HT-29 (cell line): ENCODE results near the gene PTPRR. TPM values are rescaled to one million over a fixed set of nuclear protein-coding genes. Genes with fewer than 3 reads are reported as not detected.

Source experiments
- DNase-seq: peaks from one replicate; pipeline ENCODE4 v3.0.0-alpha.2; 2015; ENCODE audit warnings: low spot score
- total RNA-seq: library from RNA; depleted of rRNA; stranded (reverse); fragments of >200 nt; shearing (Covaris generic); gene quantifications from 2 replicates; pipeline ENCODE4 v1.2.3, GENCODE V29; 2014

The PTPRR gene
- total RNA-seq, 1 experiment from 2014 or later = 0.66 TPM

- DNase-seq = no peak
These were observed 79.7 kb downstream of the PTPRR start for GRCh38 chr12:70840656-70841350.

GRCh38 chr12:70839544-70839943 lies 81.0 kb downstream of the PTPRR start:
- DNase-seq = no peak

DNA sequence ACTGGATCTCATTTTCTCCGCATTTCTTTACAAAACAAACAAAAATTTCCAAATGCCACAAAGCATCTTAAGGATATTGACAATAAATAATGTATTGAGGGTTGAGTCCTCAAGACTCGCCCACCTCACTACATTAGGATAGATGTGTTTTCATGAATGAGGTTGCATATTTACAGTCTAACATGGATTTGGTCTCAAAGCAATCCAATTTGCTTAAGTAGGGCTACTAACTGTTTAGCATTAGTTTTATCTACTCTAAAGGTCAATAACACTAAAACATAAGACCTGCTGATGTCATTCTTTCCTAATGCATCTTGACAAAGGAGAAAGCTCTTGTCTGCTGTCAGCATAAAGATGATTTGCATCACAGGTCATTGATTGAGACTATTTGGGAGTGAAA lies 82.4 kb downstream of the PTPRR start:
- DNase-seq = no peak

DNA sequence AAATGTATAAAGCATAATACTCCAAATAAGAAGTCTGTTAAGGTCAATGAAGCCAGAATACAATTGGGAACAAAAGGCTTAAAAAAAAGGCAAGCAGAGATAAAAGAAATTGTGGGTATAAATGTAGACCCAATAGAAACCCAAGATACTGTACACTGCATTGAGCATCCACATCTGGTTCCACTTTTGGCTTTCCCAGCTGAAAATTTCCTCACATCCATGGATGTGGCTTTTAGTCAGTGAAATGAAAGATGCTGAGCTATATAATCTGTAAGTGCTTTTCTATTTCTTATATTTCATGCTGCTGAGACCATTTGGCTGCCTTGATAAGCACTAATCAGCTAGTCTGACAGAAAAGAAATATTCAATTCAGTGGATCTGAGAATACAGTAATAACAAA lies 83.5 kb downstream of the PTPRR start:
- DNase-seq = no peak

DNA sequence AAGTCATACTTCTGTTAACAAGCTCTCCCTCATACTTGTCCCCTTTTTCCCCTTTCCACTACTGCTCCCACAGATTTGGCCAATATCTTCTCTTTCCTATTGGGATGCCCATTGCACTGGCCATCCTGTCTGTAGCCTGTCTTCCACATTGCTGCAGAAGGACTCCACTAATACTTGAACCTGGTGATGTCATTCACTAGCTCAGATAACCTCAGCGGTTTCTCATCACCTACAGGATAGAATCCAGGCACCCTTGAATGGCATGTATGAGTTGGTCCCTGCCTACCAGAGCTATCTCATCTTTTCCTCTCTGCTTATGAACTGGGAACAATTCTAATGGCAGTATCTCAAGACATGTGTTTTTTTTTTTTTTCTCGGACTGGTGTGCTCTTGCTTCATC lies 84.6 kb downstream of the PTPRR start:
- DNase-seq = no peak

DNA sequence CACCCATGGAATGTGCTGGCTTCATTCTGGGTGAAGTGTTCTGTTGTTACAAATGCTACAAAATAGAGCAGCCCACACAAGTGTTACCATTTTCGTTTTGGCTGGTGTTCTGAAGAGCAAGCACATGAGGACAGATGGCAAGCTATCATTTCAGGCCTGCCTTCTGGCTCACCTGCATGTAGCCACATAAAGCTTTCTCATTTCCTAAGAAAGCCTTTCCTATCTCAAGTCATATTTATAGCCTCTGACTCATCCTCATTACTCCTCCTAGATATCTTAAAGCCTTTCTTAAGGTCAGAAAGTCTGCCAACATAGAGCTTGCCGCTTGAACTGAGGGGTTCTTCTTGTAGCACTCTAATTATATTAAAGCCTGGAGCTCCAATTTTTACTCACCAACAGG lies 89.0 kb downstream of the PTPRR start:
- DNase-seq = peak; percentile 56

GRCh38 chr12:70830221-70831061 lies 90.1 kb downstream of the PTPRR start:
- DNase-seq = no peak

- no peak for DNase-seq
These were observed 91.5 kb downstream of the PTPRR start for GRCh38 chr12:70829070-70829469.

GRCh38 chr12:70828351-70828750 lies 92.2 kb downstream of the PTPRR start:
- DNase-seq = no peak

DNA sequence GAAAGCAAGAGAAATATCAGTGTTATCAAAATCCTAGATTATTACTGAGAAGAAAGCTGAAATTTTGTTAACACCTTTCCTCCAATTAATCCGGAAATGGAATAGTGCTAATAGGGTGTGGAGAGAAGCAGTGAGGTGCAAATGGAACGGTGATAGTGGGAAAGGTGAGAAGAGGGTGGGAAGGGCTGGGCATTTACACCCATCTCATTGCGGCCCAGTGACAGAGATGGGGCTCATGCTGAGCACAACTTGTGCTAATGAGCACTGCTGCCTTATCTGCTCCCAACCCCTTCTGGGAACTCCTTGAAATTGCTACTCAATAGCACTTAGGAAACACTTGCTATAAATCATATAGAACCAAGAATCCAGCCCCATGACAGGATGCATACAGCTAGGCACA lies 94.4 kb downstream of the PTPRR start:
- DNase-seq = no peak

GRCh38 chr12:70824511-70824910 lies 96.0 kb downstream of the PTPRR start:
- DNase-seq = no peak

GRCh38 chr12:70823182-70823976 lies 97.2 kb downstream of the PTPRR start:
- peak; percentile 23 for DNase-seq

- DNase-seq = no peak
These were observed 98.1 kb downstream of the PTPRR start for GRCh38 chr12:70822412-70822811.

- DNase-seq = peak; percentile 53
These were observed 104.6 kb downstream of the PTPRR start for GRCh38 chr12:70815971-70816391.

DNA sequence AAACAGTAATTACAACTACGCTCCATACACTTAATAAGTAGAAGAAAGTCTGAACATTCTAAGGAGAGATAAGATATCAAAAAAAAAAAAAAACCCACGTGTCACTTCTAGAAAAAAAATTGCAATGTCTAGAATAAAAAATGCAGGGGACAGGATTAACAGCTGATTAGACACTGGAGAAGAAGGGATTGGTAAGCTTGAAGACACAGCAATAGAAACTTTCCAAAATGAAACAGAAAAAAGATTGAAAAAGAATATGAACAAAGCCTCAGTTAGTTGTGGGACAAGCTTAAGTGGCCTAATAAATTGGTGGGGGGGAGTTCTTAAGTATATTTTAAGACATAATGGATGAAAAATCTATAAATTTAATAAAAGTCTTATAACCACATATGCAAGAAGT lies 105.5 kb downstream of the PTPRR start:
- no peak for DNase-seq

GRCh38 chr12:70813559-70813958 lies 107.0 kb downstream of the PTPRR start:
- DNase-seq = no peak

DNA sequence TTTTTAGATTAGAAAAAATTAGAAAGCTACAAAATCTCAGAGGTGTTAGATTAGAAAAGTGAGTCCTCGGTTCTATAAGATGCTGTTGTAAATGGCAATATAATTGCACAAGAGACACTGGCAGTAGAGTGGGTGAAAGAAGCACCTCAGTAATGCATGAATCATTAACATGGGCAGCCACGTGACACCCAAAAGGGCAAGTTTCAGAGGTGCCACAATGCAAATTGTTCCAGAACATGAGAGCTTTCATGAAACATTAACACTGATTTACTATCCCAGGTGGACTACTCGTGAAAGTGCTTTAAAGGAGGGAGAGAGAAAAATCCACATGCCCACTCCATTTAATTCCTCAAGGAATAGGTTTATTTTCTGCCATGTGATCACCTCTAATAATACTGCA lies 108.4 kb downstream of the PTPRR start:
- DNase-seq = peak; percentile 37

DNA sequence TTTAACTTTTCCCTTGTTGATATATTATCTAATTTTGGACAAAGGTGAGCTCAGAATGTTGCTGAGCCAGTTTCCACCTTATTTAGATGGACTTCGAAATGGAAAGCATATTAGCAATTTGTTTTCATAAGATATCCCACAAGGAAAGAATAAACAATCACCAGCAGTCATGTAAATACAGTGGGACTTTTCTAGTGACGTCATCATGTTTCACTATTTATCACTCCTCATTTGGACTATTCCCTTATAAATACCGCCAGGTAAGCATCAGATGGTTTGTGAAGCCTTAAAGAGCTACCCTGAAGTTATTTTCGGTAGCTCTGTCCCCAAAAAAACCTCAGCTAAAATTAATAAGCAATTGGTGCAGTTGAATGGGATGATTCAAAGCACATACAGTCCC lies 110.7 kb downstream of the PTPRR start:
- no peak for DNase-seq

DNA sequence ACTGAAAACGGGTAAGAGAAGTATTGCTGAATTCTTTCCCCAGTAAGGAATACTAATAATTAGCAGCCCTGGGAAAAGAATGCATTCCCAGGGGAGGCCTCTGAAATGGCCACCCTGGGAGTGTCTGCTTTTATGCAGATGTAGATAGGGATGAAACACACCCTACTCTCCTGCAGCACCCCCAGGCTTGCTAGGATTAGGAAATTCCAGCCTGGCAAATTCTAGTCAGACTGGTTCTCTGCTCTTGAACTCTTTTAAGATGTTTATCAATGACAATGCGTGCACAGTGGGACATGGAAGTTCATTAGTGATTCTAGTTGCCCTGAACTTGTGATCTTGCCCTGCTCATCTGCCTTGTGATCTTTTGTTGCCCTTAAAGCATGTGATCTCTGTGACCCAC lies 112.5 kb downstream of the PTPRR start:
- DNase-seq = peak; percentile 5

DNA sequence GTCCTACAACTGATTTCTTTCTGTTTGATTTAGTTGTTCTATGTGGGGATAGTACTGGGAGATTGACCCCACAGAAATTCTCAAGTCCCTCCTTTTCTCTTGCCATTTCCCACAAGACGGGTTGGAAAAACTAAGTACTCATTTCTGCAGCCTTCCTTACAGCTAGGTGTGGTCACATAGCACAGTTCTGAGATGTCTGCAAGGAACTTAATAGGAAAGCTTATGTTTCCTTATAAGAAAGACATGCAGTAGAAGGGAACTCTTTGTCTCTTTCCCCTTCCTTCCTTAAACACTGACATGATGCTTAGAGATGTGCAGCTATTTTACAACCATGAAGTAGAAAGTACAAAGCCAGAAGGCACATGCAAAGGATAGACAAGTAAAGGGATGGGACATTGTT lies 113.7 kb downstream of the PTPRR start:
- no peak for DNase-seq

DNA sequence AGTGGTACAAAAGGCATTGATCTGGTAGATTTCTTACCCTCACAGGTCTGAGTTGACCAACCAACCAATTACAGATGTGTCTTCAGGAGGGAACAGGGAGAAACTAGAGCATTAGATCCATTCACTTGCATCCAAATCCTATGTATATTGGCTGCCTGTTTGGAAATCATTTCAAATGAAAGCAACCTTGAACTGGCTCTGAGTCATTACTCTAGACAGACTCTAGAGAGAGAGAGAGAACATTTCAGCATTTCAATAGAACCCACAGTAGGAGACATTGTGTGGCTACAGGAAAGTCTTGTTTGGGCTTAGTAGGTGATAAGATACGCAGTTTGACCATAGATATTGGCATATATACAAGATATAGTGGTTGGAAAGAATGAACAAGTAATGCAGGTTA lies 114.5 kb downstream of the PTPRR start:
- DNase-seq = no peak
